Mammary microvascular endothelial cell (primary cell): Measurements from ENCODE around the gene TMPRSS13. TPM values are rescaled to one million over a fixed set of nuclear protein-coding genes. Genes with fewer than 3 reads are reported as not detected.

Experiments
- total RNA-seq: library from RNA; depleted of rRNA; stranded (reverse); fragments of >200 nt; gene quantifications from 2 replicates; pipeline ENCODE4 v1.2.3, GENCODE V29; 2015

The TMPRSS13 gene
- not detected in 2 replicates for total RNA-seq

DNA sequence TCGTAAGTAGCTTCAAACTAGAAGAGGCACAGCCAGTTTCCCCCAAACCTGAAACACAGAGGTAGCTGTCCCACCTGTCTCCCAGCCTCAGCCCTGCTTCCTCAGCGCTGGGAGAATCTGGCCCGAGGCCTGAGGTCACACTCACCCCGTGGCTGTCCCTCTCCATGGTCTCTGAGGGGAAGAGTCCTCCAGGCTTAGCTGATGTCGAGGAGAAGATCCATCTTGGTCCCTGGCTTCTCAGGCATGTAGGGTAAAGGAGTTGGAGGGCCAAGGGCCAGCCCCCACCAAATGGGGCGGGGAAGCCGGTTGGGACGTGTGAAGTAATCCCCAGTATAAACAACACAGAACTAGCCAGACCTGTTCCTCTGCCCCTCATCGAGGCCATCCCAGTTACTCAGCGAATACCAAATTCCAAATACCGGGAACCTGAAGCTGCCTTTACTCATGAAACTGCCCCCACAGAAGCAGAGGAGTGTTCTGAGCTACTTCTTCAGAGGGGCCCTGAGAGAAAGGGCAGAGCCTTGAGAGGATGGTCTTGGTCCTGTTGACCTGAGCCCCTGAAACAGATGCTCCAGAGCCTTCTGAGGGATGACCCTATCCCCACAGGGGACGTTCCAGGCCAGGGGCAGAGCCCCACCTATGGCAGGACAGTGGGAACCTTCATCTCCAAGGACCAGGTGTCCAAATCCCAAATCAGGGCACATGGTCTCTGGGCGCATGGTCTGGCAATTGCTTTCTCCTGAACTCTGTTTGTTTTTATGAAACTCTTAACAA, at the start of gene TMPRSS13:
TMPRSS13 (minus strand) TSS at position 261 of the 774 bp plus-strand sequence; CDS start at position 166, 95 bp downstream.

DNA sequence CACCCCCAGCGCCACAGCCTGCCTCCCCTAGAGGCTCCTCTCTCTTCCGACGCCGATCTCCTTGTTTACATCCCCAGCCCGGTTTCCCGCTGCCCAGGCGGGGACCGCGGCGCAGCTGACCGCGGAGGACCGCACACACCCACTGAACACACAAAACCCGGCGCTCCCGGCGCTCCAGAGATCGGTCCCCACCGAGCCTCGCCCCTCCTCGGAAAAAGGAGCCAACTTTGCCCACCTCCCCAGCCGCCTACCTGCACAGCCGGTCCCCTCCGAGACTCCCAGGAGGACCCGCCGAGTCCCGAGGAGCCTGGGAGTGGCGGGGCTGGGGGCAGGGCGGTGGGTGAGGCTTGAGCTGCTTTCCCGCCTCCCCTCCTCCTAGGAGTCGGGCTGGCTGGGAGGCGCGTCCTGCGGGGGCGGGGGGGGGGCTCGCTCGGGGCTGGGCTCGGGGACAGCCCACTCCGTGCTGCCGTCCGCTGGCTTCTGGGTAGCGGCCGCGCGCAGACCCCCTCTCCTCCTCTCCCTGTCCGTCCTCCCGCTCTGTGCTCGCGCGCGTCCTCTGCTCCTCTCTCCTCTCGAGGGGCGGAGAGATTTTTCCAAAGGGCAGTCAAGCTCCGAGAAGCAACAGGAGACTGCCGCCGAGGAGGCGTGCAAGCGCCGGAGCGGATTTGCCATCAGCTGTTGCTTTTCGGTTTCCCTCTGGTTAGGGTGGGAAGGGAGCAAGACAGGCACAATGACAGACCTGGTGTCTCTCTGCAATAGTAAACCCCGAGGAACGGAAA, 52.7 kb downstream of the TMPRSS13 start, which contains the start of gene FXYD6:
FXYD6 (minus strand) TSS at position 318 of the 779 bp plus-strand sequence. CDS start 33,882 bp downstream, outside the sequence.

Other genes with a start within 250 kb of the TMPRSS13 start
- not detected in 2 replicates for gene DSCAML1, start 132.2 kb downstream of the TMPRSS13 start, total RNA-seq
- 0.30 TPM in 1 of 2 replicates, not detected in the other for gene FXYD2, start 104.7 kb downstream of the TMPRSS13 start, total RNA-seq
- 0.30 TPM in 1 of 2 replicates, not detected in the other for gene FXYD6, start 52.7 kb downstream of the TMPRSS13 start, total RNA-seq
- gene IL10RA, start 57.0 kb upstream of the TMPRSS13 start, total RNA-seq: 0.54 TPM in 1 of 2 replicates, not detected in the other
- gene TMPRSS4, start 147.7 kb upstream of the TMPRSS13 start, total RNA-seq: not detected in 2 replicates
- gene SMIM35, start 157.6 kb upstream of the TMPRSS13 start, total RNA-seq: not detected in 2 replicates
- gene SCN4B, start 223.4 kb upstream of the TMPRSS13 start, total RNA-seq: not detected in 2 replicates
- gene SCN2B, start 247.2 kb upstream of the TMPRSS13 start, total RNA-seq: not detected in 2 replicates